HG03460 (cell line): Measurements from ENCODE around the gene WDTC1.

Source experiments
- ATAC-seq: cut with Tn5 transposase; IDR thresholded peaks from one replicate; pipeline ENCODE4 v1.9.1; 2021; ENCODE audit not compliant: unreplicated experiment

The WDTC1 gene

GRCh38 chr1:27332536-27333281, 98.3 kb downstream of the WDTC1 start:
- ATAC-seq: no peak

- ATAC-seq: no peak
Measured at GRCh38 chr1:27333717-27334279, 99.4 kb downstream of the WDTC1 start.

DNA sequence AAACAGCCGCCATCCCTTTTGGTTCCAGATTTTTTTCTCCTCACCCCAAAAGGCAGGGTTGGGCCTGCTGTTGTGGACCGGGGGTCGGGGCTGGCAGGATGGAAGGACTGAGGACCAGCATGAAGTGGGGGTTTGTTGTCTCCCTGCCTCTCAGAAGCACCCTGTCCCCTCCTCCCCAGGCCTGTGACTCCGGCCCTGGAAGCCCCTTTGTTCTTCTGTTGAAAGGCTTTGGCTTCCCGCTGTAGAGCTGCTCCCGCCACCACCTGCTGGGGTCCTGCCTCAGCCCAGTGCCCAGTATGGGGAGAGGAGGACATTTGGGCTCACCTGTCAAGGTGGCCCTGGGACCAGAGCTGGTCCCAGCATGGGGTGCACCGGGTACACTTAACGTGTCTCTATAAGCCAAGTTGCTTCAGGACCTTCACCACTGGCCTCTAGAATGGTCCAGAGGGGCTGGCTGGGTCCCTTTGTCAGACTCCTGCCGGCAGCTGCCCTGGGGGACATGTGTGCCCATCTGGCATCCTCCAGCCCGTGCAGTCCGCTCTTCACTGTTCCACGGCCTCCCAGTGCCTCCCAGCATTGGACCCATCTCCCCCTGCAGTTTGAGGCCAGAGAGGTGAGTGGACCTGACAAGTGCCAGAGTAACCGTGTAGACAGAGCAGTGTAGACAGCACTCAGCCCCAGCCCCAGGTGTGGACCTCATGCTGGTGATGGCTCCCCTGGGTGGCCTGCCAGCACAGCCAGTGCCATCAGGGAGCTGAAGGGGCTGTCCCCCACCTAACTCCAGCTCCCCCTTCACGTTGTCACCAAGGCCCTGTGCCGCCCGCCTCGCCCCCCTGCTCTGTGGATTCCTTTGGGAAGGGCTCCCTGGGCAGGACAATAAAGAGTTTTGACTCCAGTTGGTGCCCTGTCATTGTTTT, 101.3 kb downstream of the WDTC1 start:
- ATAC-seq: no peak

- ATAC-seq: no peak
Measured at GRCh38 chr1:27336756-27337155, 102.3 kb downstream of the WDTC1 start.

- ATAC-seq: no peak
Measured at GRCh38 chr1:27338751-27339150, 104.3 kb downstream of the WDTC1 start.

- no peak for ATAC-seq
Measured at GRCh38 chr1:27339213-27339612, 104.8 kb downstream of the WDTC1 start.

DNA sequence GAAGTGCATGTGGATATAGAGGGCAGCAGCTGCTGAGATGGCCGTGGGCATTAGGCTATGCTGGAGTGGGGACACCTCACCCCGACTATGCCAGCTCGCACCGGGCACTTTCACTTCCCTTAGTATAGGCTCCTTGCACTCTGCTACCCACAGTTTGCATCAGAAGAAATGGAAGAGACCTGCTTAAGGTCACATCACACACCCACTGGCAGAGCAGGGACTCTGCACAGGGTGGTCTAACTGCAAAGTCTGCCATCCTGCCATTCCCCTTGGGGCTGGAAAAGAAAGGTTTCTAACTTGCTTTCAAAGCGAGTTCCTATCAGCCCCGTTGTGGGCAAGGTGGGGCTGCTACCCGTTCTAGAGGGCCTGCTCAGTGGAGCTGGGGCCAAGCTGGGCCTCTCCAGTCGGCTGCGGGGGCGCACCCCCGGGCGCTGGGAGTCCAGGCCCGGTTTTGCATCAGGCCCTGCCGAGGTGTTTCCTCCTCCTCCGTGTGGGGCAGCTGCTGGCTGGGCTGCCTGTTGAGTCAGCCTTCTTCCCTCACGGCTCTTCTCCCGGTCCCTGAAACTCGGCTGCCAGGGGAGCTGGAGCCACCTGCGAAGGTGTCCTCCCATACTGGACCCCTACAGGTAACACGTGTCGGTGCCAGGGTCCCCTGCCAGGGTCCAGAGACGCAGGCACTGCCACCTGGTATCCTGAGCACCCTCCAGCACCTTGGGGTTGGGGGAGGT, 107.3 kb downstream of the WDTC1 start, which contains the start of gene SYTL1:
SYTL1 (plus strand) TSS at position 498 of the 728 bp plus-strand sequence. CDS start 3,313 bp downstream, outside the sequence.
- ATAC-seq: no peak

- ATAC-seq: no peak
Measured at GRCh38 chr1:27342391-27342777, 108.0 kb downstream of the WDTC1 start.

- no peak for ATAC-seq
Measured at GRCh38 chr1:27342778-27343638, 108.6 kb downstream of the WDTC1 start.

DNA sequence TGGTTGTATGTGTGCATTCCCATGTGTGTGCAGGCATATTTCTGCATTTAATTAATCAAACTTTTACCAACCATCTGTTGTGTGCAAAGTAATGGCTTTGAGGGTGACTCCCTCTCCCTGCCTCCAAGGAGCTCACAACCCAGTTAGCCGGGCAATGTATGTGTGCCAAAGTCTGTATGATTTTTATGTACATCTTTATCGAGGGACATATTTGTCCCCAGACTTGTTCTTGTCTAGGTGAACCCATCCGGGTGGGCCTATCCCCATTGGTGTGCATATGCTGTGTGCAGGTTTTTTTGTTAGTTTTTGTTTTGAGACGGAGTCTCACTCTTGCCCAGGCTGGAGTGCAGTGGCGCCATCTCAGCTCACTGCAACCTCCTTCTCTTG, 109.2 kb downstream of the WDTC1 start:
- ATAC-seq: no peak

DNA sequence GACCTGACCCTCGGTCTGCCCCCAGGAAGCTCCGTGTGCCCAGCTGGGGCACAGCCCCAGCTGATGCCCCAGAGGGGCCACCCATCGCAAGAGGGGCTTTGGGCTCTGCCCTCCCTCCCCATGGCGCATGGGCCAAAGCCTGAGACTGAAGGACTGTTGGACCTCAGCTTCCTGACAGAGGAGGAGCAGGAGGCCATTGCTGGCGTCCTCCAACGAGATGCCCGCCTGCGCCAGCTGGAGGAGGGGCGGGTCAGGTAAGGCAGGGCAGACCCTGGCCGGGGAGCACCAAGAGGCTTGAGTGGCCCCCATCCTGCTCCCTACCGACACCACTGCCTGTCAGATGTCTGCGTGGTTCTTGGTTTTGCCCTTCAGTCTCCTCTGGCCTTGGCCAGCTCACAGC, 110.8 kb downstream of the WDTC1 start:
- no peak for ATAC-seq

GRCh38 chr1:27346357-27346756, 111.9 kb downstream of the WDTC1 start:
- ATAC-seq: no peak

DNA sequence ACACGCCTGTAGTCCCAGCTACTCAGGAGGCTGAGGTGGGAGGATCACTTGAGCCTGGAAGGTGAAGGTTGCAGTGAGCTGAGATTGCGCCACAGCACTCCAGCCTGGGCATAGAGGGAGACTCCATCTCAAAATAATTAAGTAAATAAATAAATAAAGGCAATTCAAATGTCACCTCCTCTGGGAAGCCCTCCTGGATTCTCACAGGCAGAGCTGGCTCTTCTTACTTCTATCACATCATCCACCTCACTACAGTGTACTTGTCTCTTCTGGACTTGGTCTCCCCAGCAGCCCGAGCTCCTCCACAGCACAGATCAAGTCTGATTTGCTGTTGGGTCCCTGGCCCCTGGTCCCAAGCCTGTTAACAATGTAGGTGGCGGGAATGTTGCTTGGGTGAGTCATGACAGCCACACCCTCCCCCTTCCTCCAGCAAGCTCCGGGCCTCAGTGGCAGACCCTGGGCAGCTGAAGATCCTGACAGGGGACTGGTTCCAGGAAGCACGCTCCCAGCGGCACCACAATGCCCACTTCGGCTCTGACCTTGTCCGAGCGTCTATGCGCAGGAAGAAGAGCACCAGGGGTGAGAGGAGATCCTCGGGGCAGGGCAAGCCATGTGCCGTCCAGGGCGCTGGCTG, 112.7 kb downstream of the WDTC1 start:
- ATAC-seq: no peak

DNA sequence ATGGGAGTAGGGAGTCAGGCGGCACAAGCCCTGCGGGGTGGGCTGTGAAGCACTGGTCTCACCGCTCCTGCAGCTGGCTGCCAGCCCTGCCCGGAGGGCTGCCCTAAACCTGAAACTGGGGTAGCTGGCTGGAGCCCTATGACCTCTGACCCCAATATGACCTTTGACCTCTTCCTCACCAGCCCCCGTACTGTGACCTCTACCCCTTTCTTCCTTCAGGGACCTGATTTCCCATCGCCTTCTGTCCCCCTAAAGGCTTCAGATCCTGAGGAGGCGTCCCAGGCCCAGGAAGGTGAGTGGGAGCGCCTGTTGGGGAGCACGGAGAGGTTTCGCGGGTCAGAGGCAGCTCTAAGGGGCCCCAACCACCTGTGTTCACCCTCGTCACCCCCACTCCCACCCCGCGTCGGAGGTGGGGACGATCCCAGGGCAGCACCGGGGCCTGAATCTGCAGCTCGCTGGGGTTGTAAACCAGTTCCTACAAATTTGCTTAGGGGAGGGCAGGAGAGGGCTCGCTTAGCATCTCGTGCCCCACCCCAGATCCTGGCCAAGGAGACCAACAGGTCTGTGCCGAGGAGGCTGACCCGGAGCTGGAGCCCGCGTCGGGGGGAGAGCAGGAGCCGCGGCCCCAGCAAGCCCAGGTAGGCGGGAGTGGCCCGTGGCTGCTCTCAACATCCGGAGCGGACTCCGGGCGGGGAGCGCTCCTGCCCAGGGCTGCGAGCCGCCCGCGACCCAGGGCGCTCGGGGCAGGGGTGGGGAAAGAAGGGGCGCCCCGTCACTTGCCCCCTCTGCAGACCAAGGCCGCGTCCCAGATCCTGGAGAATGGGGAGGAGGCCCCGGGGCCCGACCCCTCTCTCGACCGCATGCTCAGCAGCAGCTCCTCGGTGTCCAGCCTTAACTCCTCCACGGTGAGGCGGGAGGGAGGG, 114.7 kb downstream of the WDTC1 start:
- ATAC-seq: no peak

DNA sequence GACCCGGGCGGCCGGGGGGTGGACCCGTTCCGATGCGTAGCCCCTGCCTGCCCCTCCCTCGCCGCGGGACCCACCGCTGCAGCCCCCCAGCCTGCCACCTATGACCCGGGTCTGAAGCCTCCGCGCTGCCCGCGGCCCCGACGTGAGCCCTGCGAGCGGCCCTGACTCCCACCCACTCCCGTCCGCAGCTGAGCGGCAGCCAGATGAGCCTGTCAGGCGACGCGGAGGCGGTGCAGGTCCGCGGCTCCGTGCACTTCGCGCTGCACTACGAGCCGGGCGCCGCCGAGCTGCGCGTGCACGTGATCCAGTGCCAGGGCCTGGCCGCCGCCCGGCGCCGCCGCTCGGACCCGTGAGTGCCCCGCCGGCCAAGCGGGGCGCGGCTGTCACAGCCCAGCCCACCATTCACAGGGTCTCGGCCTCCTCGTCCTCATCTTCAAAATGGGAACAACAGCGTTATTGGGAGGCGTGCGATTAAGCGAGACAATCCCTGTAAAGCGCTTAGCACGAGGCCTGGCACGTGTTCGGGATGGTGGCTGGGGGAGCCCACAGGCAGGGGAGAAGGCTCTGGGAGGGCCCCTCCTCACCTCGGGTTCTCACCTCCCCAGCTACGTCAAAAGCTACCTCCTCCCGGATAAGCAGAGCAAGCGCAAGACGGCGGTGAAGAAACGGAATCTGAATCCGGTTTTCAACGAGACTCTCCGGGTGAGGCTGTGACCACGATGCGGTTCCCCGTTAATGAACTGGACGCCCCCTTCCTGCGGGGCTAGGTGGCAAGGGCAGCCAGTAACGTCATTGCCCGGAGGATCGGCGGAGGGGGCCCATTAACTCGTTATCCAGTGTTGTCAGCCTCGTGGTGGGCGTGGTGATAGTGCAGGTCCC, 115.6 kb downstream of the WDTC1 start:
- ATAC-seq: no peak

DNA sequence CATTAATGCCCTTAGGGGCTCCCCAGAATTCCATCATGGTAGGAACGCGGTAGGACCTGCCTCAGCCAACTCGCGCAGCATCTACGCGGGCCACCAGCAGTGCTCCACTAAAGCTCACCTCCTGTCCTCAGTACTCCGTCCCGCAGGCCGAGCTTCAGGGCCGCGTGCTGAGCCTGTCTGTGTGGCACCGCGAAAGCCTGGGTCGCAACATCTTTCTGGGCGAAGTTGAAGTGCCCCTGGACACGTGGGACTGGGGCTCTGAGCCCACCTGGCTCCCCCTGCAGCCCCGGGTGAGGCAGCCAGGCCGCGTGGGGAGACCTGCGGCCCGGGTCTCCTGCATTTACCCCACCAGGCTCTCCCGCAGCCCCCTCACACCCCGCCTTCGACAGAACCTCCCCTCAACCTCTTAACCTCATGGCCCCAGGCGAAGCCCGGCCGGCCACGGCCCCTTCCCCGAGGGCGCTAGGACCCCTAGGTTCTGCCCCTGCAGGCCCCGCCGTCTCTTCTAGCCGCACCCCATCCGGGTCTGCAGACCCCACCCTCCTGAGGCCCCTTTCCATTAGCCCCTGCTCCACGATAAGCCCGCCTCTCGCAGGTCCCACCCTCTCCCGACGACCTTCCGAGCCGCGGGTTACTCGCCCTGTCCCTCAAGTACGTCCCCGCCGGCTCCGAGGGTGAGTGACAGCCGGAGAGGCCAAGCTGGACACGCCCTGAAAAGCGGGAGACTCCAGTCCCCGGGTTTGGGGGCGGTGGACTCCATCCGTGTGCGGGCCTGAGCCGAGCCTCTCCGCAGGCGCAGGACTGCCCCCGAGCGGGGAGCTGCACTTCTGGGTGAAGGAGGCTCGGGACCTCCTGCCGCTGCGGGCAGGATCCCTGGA, 116.5 kb downstream of the WDTC1 start:
- ATAC-seq: no peak
